NCI-H510A (cell line): ENCODE measurements around the gene ARMC2.
A peak's percentile ranks its signal among the peaks of the same experiment; 100 is the strongest.
"Not testable (repeated sequence)": the region's sequence is repeated elsewhere in the genome, so short reads cannot be mapped to it uniquely, and the experiment has no call there.

Experiments used
- DNase-seq: peaks from one replicate; lab custom pipeline; 2025; lab: John Stamatoyannopoulos, UW

ARMC2 gene, protein sequence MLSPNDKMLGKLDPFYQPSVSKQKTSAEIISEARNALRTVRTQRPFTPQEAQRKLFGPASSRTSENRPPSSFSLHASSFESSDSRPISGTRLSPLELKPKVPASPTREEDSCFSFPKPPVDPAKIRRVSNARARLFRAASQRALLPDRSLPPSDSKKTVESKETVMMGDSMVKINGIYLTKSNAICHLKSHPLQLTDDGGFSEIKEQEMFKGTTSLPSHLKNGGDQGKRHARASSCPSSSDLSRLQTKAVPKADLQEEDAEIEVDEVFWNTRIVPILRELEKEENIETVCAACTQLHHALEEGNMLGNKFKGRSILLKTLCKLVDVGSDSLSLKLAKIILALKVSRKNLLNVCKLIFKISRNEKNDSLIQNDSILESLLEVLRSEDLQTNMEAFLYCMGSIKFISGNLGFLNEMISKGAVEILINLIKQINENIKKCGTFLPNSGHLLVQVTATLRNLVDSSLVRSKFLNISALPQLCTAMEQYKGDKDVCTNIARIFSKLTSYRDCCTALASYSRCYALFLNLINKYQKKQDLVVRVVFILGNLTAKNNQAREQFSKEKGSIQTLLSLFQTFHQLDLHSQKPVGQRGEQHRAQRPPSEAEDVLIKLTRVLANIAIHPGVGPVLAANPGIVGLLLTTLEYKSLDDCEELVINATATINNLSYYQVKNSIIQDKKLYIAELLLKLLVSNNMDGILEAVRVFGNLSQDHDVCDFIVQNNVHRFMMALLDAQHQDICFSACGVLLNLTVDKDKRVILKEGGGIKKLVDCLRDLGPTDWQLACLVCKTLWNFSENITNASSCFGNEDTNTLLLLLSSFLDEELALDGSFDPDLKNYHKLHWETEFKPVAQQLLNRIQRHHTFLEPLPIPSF

DNA sequence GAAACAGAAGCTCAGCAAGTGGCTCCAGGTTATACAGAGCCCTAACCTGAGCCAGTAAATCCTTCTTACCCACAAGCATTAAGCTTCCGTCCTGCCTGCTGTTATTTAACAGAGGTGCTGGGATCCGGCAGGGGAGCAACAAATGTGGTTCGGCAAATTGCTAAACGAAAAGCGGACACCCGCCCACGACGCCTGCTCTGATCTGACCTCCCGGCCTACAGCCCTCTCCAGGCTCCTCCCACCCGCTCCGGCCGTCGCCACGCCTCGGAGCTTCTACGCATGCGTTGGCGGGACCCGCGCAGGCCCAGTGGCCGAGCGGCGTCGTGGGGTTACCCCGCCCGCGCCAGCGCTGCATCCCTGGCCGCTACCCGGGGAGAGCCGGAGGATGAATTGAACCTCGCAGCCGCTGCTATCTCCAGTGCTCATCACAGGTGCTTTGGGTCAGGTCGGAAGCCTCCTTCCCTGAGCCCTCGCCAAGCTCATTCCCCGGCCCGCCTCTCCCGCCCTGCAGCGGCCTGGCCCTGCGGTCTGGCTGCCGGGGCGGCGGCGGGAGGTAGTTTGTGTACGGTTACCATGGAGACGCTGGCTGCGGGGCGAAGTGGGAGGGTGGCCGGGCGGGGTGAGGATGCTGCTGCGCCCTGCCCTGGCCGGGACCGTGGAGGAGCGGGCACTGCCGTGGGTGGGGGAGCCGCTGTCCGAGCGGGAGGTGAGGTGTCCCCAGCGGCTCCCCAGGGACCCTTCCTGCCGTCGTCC, at the start of gene ARMC2:
Gene ARMC2 (plus strand): TSS at position 307 of the 753 bp plus-strand sequence. CDS start 5,846 bp downstream, outside the sequence.
- DNase-seq, result peak; percentile 37

DNA sequence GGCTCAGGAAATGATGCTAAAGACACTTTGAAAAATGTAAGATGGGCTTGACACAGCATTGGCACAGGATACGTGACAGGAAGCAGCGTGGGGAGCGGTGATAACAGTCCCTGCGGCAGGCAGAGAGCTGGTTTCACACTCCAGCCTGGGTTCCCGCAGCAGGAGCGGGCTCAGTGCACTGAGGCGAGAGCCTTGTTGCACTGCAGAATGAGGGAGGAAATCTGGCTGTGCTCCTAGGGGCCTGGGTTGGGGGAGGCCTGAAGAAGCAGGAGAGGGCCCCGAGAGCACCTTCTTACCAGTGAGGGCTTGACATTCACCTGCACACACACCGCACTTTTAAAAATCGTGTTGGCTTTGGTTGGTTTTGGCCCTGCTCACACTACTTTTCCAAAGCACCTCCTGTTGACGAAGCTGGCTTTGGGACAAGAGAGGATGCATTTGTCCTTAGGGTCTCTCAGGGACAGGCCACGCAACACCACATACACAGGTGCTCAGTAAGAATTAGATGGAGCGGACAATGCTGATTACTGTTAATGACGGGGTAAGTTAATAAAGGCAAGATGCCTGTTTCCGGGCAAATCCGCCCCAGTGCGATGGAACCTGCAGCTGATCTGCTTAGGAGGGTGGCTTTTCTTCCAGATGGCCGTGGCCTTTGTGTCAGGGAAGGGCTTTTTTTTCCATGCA, 49.4 kb upstream of the ARMC2 start:
- no peak for DNase-seq

DNA sequence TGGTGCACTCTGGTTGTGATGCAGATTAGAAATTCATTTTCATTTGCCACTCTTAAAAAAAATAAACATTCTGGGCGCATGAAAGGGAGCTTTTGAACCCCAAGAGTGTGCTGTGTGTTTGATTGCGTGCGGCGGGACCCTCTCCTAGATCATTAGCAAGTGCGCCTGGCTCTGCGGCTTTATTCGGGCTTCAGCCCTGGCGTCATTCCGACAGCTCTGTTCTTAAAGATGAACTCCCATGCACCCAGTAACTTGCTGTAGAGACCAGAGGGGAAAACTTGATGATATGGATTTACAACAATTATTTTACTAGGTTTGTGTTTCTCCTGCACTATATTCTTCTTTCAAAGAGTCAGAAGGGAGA, 48.9 kb upstream of the ARMC2 start:
- DNase-seq, result no peak

DNA sequence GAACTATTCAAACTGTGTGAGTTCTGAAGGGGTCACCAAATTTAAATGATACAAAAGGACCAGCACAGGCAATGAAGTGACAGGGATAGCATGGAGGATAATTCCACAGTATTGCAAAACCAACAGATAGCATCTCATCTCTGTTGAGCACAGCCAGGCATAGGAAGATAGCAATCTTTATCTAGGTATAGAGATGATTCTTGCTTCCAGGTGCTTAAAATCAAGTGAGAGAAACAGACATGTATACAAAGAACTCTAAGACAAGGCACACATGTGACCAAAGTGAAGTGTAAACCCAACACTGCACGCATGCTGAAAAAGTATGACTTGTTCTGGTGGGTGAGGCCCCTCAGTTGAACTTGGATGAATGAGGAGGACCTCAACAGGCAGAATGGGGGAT, 48.4 kb upstream of the ARMC2 start:
- no peak for DNase-seq

DNA sequence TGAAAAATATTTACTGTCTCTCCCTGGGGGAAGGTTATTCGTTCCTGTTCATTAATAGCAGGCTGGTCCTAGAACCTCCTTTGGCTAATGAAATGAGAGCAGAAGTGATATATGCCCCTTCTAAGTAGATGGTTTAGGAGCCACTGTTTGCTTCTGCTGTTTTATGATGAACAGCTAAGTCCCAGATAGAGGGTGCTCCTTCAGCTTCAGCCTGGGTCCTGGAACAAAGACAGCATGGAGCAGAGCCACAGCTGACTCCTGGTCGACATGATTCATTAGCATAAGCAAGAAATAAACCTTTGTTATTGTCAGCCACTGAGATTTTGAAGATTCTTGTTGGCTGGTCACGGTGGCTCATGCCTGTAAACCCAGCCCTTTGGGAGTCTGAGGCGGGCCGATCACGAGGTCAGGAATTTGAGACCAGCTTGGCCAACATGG, 47.8 kb upstream of the ARMC2 start:
- no peak for DNase-seq

DNA sequence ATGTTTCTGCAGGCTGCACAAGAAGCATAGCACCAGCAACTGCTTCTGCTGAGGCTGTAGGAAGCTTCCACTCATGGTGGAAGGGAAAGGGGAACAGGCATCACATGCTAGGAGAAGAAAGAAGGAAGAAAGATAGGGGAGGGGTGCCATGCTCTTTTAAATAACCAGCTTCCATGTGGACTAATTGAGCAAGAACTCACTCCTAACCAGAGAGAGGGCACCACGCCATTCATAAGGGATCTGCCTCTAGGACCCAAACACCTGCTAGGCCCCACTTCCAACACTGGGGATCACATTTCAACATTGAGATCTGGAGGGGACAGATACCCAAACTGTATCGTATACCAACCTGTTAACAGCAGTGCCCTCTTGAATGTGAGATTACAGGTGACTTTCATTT, 46.9 kb upstream of the ARMC2 start:
- no peak for DNase-seq

DNA sequence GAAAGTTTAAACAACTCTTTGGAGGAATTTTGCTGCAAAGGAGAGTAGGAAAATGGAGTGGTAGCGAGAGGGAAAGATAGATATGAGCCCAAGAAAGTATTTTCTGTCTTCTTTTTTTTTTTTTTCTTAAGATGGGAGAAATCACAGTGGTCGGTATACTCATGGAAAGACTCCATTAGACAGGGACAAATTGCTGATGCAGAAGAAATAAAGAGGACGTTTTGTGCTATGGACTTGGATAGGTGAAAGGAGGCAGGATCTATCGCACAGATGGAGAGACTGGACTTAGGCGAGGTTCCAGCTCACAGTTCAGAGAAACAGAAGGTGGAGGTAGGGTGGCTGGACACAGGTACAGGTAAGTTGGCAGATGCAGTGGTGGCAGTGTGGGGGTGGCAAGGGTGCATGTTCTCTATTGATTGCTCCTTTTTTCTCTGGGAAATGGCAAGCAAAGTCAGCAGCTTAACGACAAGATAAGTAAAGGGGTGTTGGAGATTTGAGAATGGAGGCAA, 44.2 kb upstream of the ARMC2 start:
- DNase-seq, result no peak

DNA sequence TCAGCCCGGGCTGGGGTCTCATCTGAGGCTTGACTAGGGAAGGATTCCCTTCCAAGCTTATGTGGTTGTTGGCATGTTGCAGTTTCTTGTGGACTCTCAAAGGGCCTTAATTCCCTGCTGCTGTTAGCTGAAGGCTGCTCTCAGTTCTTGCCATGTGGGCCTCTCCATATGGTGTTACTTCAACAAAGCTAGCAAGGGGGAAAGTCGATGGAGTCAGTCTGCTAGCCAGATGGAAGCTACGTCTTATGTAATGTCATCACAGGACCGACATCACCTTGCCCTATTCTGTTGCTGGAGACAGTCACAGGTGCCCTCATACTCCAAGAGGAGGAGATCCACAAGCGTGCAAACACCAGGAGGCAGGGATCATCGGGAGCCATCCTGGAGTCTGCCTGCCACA, 43.3 kb upstream of the ARMC2 start:
- DNase-seq, result no peak

DNA sequence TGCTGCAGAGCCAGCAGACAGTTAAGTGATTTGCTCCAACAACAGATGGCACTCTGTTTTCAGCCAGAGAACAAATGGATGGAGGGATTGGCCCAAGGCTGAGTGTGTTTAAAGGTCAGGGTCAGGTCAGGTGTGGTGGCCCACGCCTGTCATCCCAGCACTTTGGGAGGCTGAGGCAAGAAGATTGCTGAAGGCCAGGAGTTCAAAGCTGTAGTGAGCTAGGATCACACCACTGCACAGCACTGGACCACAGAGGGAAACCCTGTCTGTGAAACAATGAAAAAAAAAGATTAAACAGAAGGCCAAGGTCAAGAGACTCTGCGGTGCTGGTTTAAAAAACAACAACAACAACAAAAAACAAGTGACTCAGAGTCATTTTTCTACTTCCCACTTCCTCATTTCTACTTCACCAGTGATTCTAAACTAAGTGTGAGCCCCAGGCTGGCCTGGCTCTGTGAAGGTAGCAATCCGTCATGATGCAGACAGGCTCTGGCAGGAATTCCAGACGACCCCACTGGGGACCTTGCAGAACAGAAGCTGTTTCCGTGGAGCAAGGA, 42.5 kb upstream of the ARMC2 start:
- no peak for DNase-seq

DNA sequence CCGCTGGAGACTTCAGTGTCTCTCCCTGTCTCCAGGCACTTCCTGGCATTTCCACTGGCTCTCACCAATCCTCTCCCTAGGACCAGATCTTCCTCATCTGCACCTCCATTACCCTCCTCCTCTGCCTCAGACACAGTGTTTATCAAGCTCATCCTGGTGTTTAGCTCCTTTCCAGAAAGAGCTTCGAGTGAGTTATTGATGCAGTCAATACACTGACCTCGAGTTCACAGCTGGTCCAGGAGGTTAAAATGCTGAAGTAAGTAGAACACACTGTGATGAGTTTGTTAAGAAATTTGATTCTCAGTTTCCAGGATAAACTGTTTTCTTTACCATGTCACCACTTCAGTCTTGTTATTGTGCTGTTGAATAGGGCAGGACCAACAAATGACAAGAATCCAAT, 42.1 kb upstream of the ARMC2 start:
- no peak for DNase-seq

DNA sequence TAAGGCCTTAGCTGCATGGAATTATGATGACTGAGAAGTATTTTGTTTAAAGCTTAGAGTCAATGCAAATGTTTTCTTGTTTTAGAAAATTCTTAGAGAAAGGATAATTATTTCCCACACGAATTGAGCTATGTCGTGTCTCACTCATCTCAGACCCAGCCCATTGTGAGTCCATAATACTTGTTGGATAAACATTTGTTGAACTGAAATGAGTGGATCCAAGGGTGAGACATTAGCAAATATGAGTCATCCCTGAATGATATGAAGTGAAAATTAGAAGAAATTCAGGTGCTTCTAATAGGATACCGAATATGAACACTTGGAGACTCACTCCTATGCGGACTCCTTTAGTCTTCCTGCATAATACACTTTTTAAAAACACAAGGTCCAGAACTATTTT, 41.6 kb upstream of the ARMC2 start:
- no peak for DNase-seq

DNA sequence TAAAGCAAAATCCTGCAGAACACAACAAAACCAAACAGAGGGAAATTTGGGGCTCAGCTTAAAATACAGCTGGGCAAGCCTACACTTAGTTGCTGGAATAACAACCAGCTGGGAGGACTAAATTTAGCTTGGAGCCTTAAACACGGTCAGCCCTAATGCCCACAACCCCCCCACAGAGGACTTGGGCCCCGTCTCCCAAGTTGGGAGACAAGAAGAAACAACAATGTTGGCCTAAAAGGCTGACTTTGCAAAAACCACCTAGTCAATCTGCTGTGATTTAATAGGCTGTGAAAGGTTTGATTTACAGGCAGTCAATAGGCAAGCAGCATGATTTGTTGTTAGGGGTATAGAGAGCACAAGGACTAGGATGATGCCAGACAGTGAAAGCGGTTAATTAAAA, 40.3 kb upstream of the ARMC2 start:
- no peak for DNase-seq

DNA sequence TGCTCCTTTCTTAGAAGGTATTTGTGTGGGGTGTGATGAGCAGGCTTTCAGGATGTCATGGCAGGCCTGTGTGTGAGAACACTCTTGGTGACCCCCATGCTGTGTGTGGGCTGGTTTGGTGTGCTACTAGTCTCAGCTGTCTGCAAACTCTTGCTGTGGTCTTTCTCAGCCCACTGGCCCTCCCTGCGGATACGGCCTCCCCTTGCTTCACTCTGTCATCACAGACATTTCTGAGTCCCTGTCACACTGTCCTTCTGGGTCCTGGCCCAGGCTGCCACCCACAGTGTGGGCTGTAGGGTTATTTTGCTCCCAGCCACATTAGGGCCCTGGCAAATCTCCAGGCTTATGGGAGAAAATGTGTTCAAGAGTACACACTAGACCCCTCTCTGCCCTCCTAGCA, 39.0 kb upstream of the ARMC2 start:
- no peak for DNase-seq

DNA sequence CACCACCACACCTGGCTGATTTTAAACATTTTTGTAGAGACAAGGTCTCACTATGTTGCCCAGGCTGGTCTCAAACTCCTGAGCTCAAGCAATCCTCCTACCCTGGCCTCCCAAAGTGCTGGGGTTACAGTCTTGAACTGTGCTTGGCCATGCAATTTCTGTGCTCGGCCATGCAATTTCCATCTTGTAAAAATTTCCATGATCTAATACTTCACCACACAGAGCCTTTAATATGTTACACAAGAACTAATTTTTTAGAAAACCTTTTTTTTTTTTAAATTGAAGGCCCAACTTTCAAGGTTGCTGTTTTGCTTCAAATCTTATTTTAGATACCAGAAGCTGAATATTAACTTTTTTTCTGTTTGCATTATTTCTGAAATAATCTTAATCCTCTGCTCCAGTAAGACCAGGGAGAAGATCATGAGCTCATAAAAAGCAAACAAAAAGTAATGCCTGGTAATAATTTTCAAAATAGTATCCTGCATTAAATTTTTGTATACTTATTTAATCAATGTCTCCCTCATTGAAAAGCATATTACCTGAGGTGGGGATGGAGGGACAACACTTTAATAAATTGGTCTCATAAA, 38.1 kb upstream of the ARMC2 start:
- DNase-seq, result no peak

DNA sequence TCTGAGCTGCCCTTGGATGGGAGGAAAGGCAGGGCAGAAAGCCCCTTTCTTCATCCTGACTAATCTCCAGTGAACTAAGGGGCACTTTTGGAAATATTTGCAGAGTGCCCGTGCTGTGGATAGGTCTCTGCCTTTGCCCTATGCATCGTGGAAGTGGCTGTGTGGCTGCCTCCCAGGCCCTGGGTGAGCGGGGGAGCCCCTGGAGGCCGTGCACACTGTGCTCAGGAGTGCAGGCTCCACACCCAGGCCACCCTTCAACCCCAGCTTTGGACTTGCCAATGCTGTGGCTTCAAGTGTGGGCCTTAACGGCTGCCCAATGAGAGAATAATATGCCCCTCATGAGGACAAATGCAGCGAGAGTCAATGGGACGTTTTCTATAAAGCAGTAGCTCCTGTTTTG, 36.7 kb upstream of the ARMC2 start:
- DNase-seq, result no peak

DNA sequence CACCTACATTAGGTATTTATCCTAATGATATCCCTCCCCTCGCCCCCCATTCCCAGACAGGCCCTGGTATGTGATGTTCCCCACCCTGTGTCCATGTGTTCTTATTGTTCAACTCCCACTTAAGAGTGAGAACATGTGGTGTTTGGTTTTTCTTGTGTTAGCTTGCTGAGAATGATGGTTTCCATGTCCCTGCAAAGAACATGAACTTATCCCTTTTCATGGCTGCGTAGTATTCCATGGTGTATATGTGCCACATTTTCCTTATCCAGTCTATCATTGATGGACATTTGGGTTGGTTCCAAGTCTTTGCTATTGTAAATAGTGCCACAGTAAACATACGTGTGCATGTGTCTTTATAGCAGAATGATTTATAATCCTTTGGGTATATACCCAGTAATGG, 35.0 kb upstream of the ARMC2 start:
- DNase-seq, result not testable (repeated sequence)

DNA sequence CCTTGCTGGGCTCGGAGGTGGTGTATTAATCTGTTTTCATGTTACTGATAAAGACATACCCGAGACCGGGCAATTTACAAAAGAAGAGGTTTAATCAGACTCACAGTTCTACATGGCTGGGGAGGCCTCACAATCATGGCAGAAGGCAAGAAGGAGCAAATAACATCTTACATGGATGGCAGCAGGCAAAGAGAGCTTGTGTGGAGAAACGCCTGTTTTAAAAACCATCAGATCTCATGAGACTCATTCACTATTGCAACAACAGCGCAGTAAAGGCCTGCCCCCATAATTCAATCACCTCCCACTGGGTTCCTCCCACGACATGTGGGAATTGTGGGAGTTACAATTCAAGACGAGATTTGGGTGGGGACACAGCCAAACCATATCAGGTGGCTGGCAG, 30.9 kb upstream of the ARMC2 start:
- DNase-seq, result not testable (repeated sequence)

DNA sequence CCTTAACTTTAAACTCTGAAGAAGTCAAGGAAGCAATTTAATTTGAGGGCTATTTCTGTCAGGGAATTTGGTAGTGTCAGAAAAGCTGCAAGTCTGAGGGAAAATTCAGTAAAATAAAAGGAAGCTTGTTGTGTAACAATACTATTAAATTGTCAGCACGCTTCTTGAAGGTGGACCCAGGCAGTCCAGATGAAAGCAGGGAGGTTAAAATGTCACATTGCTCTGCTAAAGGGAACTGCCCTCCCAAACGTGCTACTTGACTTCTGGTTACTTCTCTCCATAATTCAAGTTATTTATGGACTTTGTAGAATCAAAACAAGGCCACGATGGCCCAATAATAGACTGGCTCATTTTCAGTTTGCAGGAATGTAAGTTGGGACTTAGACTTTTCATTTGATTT, 28.2 kb upstream of the ARMC2 start:
- no peak for DNase-seq

DNA sequence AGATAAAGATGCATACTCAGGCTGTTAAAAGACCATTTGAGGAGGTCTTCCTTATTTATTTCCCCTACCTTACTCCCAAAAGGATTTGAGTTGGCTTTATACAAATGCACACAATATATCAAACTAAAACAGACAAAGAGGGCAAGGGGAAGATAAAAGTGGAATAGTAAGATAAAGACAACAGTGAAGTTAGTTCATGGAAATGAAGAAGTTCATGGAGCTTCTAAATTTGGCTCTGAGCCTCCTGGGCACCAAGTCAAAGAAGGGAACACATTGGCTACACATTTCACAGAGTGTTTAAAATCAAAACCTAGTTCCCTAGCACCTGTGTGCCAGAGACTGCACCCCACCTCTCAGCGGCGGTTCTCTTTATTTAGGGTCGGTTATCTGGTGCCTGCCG, 25.8 kb upstream of the ARMC2 start:
- DNase-seq, result no peak

DNA sequence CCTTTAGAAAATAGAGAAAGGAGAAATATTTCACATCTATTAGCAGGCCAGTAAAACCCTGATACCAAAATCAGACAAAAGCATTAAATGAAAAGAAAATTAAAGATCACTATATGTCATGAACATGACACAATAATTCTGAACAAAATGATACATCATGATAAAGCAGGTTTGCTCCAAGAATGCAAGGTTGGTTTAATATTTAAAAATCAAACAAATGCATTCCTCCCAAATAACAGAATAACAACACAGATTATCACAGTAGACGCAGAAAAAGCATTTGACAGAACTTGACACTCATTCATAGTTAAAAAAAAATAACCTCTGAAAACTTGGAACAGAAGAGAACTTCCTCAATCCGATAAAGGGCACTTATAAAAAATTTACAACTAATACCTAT, 22.9 kb upstream of the ARMC2 start:
- DNase-seq, result no peak

DNA sequence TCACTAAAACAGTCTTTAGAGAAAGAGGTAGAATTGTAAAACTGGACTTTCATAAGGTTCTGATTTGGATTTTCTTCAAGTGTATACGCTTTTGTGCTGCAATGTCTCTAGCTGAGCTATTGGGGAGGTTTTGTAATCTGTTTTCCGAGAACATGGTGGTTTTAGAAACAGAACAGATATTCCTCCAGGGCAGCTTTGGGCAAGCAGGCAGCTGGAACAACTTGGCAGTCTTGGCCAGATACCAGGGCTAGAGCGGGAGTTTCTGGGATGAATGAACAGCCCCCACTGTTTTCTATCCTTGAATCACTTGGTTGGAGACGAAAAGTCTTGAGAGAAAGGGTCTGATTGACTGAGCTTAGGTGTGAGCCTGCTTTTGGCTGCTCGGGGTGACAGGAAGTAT, 17.1 kb upstream of the ARMC2 start:
- DNase-seq, result no peak
